GM12891 (cell line): ENCODE measurements around the gene PITPNM2.

Experiments used
- PAX5 ChIP-seq: IDR thresholded peaks from 2 replicates; pipeline ENCODE4 v1.6.1; 2011; ENCODE audit warnings: low read length, moderate library complexity, mild to moderate bottlenecking; ENCODE audit not compliant: insufficient read depth, severe bottlenecking
- POLR2A ChIP-seq: IDR thresholded peaks from 2 replicates; pipeline ENCODE4 v1.6.1; 2011; ENCODE audit warnings: low read depth, low read length, control low read depth
- POLR2AphosphoS5 ChIP-seq: IDR thresholded peaks from 2 replicates; pipeline ENCODE4 v1.6.1; 2011; ENCODE audit warnings: low read depth, low read length, control low read depth
- SPI1 ChIP-seq: IDR thresholded peaks from 2 replicates; pipeline ENCODE4 v1.6.1; 2011; ENCODE audit warnings: low read depth, low read length, control low read depth
- TAF1 ChIP-seq: IDR thresholded peaks from 2 replicates; pipeline ENCODE4 v1.6.1; 2011; ENCODE audit warnings: low read depth, low read length, control low read depth

DNA sequence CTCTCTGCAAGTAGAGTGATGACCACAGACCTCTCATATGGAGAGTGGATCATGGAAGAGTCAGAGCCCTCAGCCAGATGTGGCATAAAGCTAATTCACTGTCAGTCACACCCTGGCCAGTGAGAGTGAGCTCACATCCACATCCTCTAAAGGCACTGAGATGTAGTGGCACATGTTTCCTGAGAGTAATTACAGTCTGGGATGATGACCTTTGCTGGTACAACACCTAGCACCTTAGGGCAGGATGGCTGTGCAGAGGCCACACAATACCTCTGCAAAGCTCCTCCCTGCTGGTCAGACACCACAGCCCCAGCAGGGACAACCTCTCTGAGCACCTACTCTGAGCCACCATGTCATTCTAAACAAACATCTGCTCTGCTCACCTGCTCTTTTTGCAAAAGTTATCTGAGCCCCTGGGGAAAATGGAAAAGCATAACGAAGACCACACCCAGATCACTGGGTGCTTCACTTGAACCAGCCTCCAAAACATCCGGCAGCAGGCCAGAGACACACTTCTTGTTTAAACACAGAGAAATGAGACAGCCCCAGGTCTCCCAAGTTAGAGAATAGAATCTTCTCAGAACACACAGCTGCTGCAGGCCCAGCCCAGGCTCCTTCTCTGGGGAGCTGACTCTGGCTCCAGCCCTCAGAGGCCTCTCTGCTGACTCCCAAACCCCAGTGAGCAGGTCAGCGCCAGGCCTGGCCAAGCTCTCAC lies 30.3 kb downstream of the PITPNM2 start:
- no peak for TF ChIP-seq POLR2A
- TF ChIP-seq POLR2AphosphoS5 = no peak
- TF ChIP-seq TAF1 = no peak
- no peak for TF ChIP-seq PAX5
- TF ChIP-seq SPI1 = no peak
